ENCODE results near the gene AKAP6.
"Not testable (repeated sequence)": the region's sequence is repeated elsewhere in the genome, so short reads cannot be mapped to it uniquely, and the experiment has no call there.

AKAP6 gene

GRCh38 chr14:32785585-32785984 lies 456.5 kb downstream of the AKAP6 start:
- no peak for DNase-seq

GRCh38 chr14:32786886-32787285 lies 457.8 kb downstream of the AKAP6 start:
- DNase-seq = no peak

- DNase-seq = not testable (repeated sequence)
These were observed 463.9 kb downstream of the AKAP6 start for GRCh38 chr14:32793033-32793432.

- no peak for DNase-seq
These were observed 471.2 kb downstream of the AKAP6 start for GRCh38 chr14:32800320-32800719.

GRCh38 chr14:32802295-32802694 lies 473.2 kb downstream of the AKAP6 start:
- DNase-seq = no peak

- DNase-seq = no peak
These were observed 476.9 kb downstream of the AKAP6 start for GRCh38 chr14:32805979-32806378.

- DNase-seq = no peak
These were observed 479.5 kb downstream of the AKAP6 start for GRCh38 chr14:32808644-32809043.

GRCh38 chr14:32809255-32809654 lies 480.2 kb downstream of the AKAP6 start:
- DNase-seq = no peak

- no peak for DNase-seq
These were observed 484.3 kb downstream of the AKAP6 start for GRCh38 chr14:32813401-32813800.

- DNase-seq = no peak
These were observed 485.6 kb downstream of the AKAP6 start for GRCh38 chr14:32814721-32815120.

GRCh38 chr14:32816588-32816987 lies 487.5 kb downstream of the AKAP6 start:
- no peak for DNase-seq

- no peak for DNase-seq
These were observed 488.7 kb downstream of the AKAP6 start for GRCh38 chr14:32817780-32818179.

- no peak for DNase-seq
These were observed 489.5 kb downstream of the AKAP6 start for GRCh38 chr14:32818581-32818980.

- no peak for DNase-seq
These were observed 491.1 kb downstream of the AKAP6 start for GRCh38 chr14:32820181-32820580.

GRCh38 chr14:32820682-32821081 lies 491.6 kb downstream of the AKAP6 start:
- no peak for DNase-seq

GRCh38 chr14:32821964-32822653 lies 493.0 kb downstream of the AKAP6 start:
- DNase-seq = no peak

- no peak for DNase-seq
These were observed 494.6 kb downstream of the AKAP6 start for GRCh38 chr14:32823706-32824105.

- no peak for DNase-seq
These were observed 495.1 kb downstream of the AKAP6 start for GRCh38 chr14:32824195-32824594.

GRCh38 chr14:32825058-32825457 lies 496.0 kb downstream of the AKAP6 start:
- DNase-seq = no peak

- DNase-seq = no peak
These were observed 497.4 kb downstream of the AKAP6 start for GRCh38 chr14:32826404-32827082.

GRCh38 chr14:32827514-32827913 lies 498.4 kb downstream of the AKAP6 start:
- no peak for DNase-seq

- DNase-seq = no peak
These were observed 506.8 kb downstream of the AKAP6 start for GRCh38 chr14:32835924-32836323.

GRCh38 chr14:32841698-32842097 lies 512.6 kb downstream of the AKAP6 start:
- DNase-seq = no peak

GRCh38 chr14:32846821-32847365 lies 517.8 kb downstream of the AKAP6 start:
- no peak for DNase-seq
